GM04504 (cell line): Measurements from ENCODE around the gene RLN2.

Experiments used
- DNase-seq: peaks from one replicate; pipeline ENCODE4 v3.0.0-alpha.2; 2012; ENCODE audit warnings: low read depth

Gene RLN2

GRCh38 chr9:5269249-5269715, 35.2 kb downstream of the RLN2 start:
- DNase-seq, result no peak

GRCh38 chr9:5265939-5266338, 38.6 kb downstream of the RLN2 start:
- DNase-seq, result no peak

- DNase-seq, result no peak
These were observed 40.3 kb downstream of the RLN2 start for GRCh38 chr9:5264219-5264595.

- DNase-seq, result no peak
These were observed 40.9 kb downstream of the RLN2 start for GRCh38 chr9:5263351-5264218.
